Limb (tissue), 2 donors: ENCODE measurements around the gene FAM222A.
A peak's percentile ranks its signal among the peaks of the same experiment; 100 is the strongest.

ENCODE experiments used
- DNase-seq, 2 donors: peaks; one replicate each; pipeline ENCODE4 v3.0.0-alpha.2; 2016; ENCODE audit errors: extremely low spot score in 2 of 2

The FAM222A gene

DNA sequence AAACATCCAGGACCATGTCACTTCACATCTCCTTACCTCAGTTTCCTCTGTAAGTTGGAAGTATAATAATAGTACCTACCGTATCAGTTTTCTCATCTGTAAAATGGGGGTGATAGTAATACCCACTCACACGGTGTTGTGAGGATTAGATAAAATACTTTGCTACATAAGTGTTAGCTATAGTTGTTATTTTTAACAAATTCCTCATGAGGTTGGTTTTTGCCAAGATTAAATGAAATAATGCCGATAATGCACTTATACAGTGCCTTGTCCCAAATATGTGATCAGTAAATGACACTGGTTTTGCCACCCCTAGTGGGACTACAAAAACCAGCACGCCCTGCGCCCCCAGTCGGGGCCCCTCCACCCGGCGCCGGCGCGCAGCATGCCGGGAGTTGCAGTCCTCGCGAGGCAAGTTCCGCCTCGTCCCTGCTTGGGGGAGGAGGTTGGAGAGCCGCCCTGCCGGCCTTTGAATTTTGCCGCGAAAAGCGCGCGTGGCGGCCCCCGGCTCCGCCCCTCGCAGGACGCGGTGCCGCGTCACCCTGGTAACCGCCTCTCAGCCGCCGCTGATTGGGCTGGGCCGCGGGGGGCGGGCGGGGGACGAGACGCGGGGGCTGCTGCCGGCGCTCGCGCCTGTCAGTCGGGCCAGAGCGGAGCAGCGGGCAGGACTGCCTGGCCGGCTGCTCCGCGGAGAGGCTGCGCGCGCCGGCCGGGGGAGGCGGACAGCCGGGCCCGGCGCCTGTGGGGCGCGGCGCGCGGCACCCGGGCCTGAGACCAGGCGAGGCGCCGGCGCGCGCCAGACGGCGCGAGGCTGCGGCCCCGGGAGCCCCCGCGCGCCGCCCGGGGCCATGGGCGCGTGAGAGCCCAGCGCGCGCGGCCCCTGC is at the start of gene FAM222A:
FAM222A (plus strand) TSS at position 639 of the 884 bp plus-strand sequence. CDS start 30,322 bp downstream, outside the sequence.
- peak; percentile 96 to 99 for DNase-seq

DNA sequence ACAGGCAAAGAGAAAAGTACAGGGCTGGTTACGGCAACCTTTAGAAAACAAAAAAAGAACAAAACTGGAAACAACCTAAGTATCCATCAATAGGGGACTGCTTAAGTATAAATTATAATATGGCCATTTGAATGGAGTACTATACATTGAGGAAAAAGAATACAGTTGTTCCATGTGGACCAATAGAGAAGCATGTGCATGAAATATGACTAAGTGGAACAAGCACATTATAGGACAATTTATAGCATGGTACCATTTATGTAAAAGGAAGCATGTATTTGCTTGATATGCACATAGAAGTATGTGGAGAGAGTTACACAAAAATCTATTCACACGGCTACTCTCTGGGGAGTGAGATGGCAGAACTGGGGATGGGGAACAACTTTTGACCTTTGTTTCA is 49.2 kb upstream of the FAM222A start:
- no peak for DNase-seq

DNA sequence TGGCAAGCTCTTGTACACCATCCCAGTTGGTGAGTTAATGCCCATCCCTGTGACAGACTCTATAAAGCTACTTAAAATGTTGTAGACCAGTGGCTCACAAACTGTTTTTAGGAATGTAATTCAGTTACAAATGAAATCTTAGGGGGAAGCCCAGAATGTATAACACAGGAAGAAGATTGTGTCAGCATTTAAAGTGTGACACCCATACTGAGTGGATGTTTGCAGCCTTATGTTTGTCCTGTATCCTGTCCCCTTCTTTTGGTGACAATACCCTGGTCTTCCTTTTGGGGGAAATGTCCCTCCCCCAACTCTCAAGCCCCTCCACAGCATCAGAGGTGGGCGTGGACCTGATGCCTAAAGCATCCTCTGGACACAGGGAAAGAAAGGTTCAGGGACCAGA is 47.6 kb upstream of the FAM222A start:
- DNase-seq, result no peak

DNA sequence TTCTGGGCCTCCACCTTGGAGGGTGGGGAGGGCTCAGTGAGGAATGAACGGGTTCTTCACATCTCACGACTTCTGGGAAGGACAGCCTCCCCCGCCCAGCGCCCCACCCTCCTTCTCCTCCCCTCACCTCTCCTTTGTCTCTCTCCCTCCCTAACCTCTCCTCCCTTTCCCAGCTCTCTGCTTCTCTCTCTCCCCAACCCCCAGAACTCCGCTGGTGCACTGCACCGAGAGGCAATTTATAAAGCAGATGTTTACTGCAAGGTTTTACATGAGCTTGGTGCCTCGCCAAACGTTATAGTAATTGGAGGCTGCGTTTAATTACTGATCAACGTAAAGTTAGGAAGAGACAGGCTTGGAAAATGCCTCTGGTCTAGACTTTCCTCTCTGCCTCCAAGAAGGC is 42.9 kb upstream of the FAM222A start:
- DNase-seq, result no peak

- DNase-seq, result no peak
Observed at GRCh38 chr12:109671502-109671901, 42.1 kb upstream of the FAM222A start.

GRCh38 chr12:109673379-109673778 is 40.2 kb upstream of the FAM222A start:
- DNase-seq, result no peak

GRCh38 chr12:109673884-109674283 is 39.7 kb upstream of the FAM222A start:
- DNase-seq, result no peak

GRCh38 chr12:109675411-109675810 is 38.2 kb upstream of the FAM222A start:
- DNase-seq, result no peak

DNA sequence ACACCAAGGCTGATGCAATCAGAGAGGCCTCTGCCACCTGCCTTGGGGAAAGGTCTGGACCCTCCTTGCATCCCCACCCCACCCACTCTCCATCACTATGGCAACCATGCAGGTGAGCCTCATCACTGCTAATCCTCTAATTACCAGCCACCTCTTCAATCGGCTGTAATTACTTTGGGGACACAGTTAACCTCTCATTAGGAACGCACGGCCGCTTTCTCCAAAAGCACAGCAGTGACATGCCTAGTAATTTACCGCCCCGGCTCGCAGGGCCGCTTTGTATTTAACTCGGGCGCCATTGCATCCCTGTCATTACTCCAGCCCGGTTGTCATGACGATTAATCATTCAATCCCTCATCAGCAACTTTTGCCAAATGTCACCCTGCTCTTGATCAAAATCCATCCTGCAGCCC is 36.3 kb upstream of the FAM222A start:
- DNase-seq, result no peak

DNA sequence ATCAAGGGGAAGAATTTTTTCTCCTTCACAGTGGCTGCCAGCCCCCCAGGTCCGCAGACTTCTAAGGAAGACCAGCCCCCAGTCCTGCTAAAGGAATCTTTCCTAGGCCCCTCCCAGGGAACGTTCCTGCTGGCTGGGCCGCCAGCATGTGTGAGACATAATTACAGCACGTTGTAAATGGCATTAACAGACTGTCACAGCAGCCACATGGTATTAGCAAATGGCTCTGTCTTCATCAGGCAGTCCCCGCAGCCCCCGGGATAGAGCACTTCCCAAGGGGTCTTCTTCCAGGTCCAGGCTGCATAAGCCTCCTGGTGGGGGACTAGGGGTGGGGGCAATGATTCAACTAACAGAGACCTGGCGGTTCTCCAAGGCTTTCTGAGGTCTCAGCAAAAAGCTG is 34.9 kb upstream of the FAM222A start:
- peak; percentile 2 to 53 for DNase-seq

GRCh38 chr12:109679501-109680263 is 33.9 kb upstream of the FAM222A start:
- no peak for DNase-seq

DNA sequence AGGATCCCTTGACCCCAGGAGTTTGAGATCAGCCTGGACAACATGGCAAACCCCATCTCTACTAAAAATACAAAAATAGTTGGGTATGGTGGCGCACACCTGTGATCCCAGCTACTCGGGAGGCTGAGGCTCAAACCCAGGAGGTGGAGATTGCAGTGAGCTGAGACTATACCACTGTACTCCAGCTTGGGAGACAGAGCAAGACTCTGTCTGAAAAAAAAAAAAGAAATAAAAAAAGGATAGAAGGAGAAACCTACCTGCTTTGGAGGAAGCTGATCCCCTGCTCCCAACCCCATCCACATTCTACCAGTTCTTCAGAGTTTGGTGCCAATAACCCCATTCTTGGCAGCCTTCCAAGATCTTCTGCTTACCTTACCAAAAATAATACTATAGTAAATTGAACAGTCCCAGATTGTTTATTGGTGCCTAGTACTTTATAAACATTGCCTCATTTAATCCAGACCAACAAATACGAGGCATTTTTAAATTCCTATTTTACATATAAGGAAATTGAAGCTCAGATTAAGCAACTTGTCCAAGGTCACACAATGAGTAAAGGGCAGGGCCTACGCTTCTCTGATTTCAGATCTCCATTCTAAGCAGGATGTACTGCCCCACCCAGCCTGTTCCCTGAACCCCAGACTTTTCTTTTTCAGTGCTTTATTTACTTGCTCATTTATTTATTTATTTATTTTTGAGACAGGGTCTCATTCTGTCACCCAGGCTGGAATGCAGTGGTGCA is 33.2 kb upstream of the FAM222A start:
- DNase-seq, result no peak

GRCh38 chr12:109681986-109682707 is 31.5 kb upstream of the FAM222A start:
- no peak for DNase-seq

GRCh38 chr12:109682708-109683060 is 30.9 kb upstream of the FAM222A start:
- DNase-seq, result no peak

DNA sequence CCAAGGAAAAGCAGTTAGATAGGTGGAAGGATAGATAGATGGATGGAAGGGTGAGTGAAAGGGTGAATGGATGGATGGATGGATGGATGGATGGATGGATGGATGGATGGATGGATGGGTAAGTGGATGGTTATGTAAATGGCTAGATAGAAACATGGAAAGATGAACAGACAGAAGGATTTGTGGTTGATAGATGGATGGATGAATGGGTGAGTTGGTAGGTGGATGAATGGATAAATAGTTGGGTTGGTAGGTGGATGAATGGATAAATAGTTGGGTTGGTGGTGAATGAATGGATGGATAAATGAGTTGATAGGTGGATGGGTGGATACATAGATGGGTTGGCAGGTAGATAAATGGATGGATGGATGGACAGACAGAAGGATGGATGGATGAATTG is 30.3 kb upstream of the FAM222A start:
- DNase-seq, result no peak

DNA sequence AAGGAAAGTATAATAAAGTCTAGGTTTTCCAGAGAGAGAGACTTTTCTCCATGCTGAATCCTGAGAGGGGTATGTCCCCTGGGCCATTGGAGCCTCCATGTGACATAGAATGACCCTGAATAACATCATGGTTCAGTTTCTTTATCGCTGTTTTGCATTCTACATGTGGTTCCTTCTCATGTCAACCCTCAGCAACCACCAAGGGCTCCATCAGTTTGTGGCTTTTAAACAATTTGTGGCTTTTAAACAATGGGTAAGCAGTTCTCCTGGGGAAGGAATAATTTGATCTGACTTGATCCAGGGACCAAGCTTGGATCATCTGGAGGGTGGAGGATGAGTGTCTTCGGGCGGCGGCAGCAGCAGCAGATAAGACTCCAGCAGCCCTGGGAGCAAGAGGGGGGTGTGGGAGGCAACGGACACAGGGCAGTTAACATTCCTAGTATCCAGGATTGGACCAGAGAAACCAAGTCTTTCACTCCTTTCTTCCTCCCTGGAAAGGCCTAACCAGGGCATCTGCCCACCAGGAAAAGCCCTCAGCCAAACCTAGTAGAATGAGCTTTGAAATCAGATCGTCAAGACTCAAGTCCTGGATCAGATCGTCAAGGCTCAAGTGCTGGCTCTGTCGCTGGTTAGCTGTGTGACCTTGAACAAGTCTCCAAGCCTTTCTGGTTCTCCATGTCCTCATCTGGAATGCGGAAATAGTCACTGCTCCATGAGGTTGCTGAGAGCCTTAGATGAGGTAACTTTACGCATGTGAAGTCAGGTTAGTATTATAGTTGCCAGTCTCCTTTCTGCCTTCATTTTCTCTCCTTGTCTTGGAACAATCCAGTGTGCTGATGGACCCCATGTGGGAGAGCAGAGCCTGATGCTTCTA is 27.8 kb upstream of the FAM222A start:
- DNase-seq, result no peak

DNA sequence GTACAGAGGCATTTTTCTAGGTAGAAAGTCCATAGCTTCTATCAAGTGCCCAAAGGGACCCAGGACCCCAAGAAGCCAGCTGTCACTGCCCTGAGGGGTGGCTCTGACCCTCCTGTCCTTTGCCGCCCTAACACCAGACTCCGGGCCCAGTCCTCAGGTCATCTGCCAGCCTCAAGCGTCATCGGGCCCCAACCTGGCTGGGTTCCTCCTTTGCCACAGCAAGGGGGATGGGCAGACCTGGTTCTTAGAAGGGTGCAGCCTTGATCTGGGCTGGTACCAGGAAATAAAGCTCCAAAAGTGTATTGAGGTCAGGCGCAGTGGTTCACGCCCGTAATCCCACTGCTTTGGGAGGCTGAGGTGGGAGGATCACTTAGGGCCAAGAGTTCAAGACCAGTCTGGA is 27.1 kb upstream of the FAM222A start:
- no peak for DNase-seq

- DNase-seq, result no peak
Observed at GRCh38 chr12:109687250-109687649, 26.4 kb upstream of the FAM222A start.

DNA sequence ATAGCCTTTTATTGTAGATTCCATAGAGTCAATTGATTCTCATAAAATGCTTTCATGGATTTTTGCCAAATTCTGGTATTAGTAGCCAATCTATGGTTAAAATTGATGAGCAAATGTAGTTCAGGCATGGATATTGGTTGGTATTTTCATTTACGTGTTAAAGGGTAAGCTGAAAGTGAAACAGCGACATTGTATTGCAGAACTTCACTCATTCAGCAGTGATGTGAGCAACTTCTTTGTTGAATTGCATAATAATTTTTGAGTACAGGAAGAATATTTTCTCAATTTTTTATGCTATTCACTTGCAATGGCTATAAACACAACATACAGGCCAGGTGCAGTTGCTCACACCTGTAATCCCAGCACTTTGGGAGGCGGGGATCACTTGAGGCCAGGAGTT is 24.2 kb upstream of the FAM222A start:
- no peak for DNase-seq

DNA sequence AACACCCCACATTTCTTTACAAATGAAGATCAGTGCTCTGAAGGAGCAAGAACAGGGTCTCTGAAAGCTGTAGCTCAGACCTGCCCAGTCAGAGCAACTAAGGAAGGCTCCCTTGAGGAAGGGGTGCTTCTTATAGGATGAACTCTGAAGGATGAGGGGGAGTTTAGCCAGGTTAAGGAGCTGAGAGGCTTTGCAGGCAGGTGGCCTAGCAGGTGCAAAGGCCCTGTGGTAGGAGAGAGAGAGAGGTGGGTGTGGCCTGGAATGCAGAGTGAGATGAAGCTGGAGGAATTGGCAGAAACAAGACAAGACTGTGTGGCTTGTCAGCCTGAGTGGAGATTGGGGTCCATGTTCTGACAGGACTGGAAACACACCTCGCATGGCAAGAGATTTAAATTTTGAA is 20.5 kb upstream of the FAM222A start:
- DNase-seq, result no peak
